HG03342 (cell line): ENCODE results near the gene MARCHF7.

Source experiments
- ATAC-seq: cut with Tn5 transposase; IDR thresholded peaks from one replicate; pipeline ENCODE4 v1.9.1; 2021; ENCODE audit warnings: mild to moderate bottlenecking, moderate library complexity; ENCODE audit not compliant: unreplicated experiment

MARCHF7 gene

DNA sequence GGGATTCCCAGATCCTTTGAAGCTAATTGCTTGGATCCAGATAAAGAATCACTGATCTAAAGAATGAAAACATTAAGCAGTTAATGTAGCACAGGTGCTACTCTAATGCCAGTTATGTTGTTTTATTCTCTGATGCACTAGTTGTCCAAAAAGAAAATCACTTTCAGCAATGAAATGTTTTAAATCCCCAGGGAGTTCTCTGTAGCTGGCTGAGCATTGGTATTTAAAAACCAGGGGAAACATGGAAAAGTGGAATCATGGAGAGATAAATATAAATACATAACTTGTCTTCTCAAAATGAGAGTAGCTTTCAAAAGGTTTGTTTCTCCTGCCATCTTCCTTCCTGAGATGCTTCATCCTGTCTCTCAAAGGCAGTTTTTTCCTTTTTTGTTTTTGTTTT is 48.0 kb downstream of the MARCHF7 start:
- ATAC-seq: no peak

DNA sequence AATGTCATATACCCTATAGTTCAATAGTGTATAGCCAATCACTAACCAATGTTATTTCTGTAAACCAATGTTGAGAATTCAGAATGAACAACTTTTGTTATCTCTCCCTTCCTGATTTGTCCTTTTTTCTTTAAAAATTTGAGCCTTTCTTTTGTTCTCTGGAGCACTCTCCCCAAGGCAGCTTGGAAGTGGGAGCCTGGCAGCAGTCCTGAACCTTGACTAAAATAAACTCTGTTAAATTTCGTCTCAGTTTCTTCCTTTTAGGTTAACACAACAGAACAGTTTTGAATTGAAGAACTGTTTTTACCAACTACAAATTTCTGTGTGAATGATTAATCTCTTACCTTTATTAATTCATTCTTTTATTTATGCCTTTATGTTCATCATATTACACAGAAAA is 49.8 kb downstream of the MARCHF7 start:
- ATAC-seq: no peak
